LNCaP clone FGC (cell line): ENCODE measurements around the gene XYLB.

Source experiments
- DNase-seq: peaks from one replicate; pipeline ENCODE4 v3.0.0-alpha.2; 2011; ENCODE audit warnings: low read depth
- H3K4me3 ChIP-seq: 2 replicates; pipeline ENCODE4 v1.5.1; 2011; ENCODE audit warnings: mild to moderate bottlenecking, low read depth, low read length, control low read depth
- CTCF ChIP-seq: IDR thresholded peaks from 2 replicates; pipeline ENCODE4 v1.5.1; 2012; ENCODE audit warnings: mild to moderate bottlenecking; ENCODE audit not compliant: control insufficient read depth, insufficient read depth; ENCODE audit errors: extremely low read depth

Gene XYLB

GRCh38 chr3:38379201-38379770, 32.7 kb downstream of the XYLB start:
- no peak for DNase-seq
- no peak for TF ChIP-seq CTCF
- H3K4me3 ChIP-seq = no peak overlapping the region

GRCh38 chr3:38382506-38383080, 36.0 kb downstream of the XYLB start:
- no peak for TF ChIP-seq CTCF
- H3K4me3 ChIP-seq = no peak overlapping the region
- DNase-seq = no peak

- DNase-seq = no peak
- no peak overlapping the region for H3K4me3 ChIP-seq
- TF ChIP-seq CTCF = no peak
Measured at GRCh38 chr3:38383156-38383875, 36.7 kb downstream of the XYLB start.

GRCh38 chr3:38386992-38387750, 40.6 kb downstream of the XYLB start:
- no peak overlapping the region for H3K4me3 ChIP-seq
- no peak for DNase-seq
- TF ChIP-seq CTCF = no peak

- no peak for TF ChIP-seq CTCF
- no peak overlapping the region for H3K4me3 ChIP-seq
- DNase-seq = no peak
Measured at GRCh38 chr3:38387862-38388261, 41.3 kb downstream of the XYLB start.

GRCh38 chr3:38392604-38393163, 46.1 kb downstream of the XYLB start:
- no peak overlapping the region for H3K4me3 ChIP-seq
- DNase-seq = no peak
- no peak for TF ChIP-seq CTCF
